ENCODE results near the gene REXO5.
"Not testable (repeated sequence)": the region's sequence is repeated elsewhere in the genome, so short reads cannot be mapped to it uniquely, and the experiment has no call there.

REXO5 gene

GRCh38 chr16:20806168-20807050 lies at the start of gene REXO5, which contains the start of gene ERI2:
Gene REXO5, plus strand, starts transcription at chr16:20806527. Its CDS starts 427 bp downstream, at chr16:20806954.
Gene ERI2, minus strand, starts transcription at chr16:20806472. Its CDS starts 42 bp downstream, at chr16:20806430.
- DNase-seq (ENCODE audit: low read depth), result peak; percentile 68

GRCh38 chr16:20760346-20760745 lies 46.0 kb upstream of the REXO5 start:
- DNase-seq (ENCODE audit: low read depth), result no peak

- no peak for DNase-seq (ENCODE audit: low read depth)
These were observed 45.2 kb upstream of the REXO5 start for GRCh38 chr16:20761175-20761574.

GRCh38 chr16:20762404-20763123 lies 43.8 kb upstream of the REXO5 start:
- DNase-seq (ENCODE audit: low read depth), result no peak

GRCh38 chr16:20763461-20764232 lies 42.7 kb upstream of the REXO5 start, which contains the start of gene ACSM3:
Gene ACSM3, plus strand, starts transcription at chr16:20764014. Its CDS starts 6,021 bp downstream, at chr16:20770035.
- DNase-seq (ENCODE audit: low read depth), result peak; percentile 54

- DNase-seq (ENCODE audit: low read depth), result not testable (repeated sequence)
These were observed 41.9 kb upstream of the REXO5 start for GRCh38 chr16:20764448-20764847.

- DNase-seq (ENCODE audit: low read depth), result no peak
These were observed 40.6 kb upstream of the REXO5 start for GRCh38 chr16:20765732-20766131.

- no peak for DNase-seq (ENCODE audit: low read depth)
These were observed 40.0 kb upstream of the REXO5 start for GRCh38 chr16:20766294-20766693.

GRCh38 chr16:20767577-20767976 lies 38.8 kb upstream of the REXO5 start:
- no peak for DNase-seq (ENCODE audit: low read depth)

- no peak for DNase-seq (ENCODE audit: low read depth)
These were observed 38.2 kb upstream of the REXO5 start for GRCh38 chr16:20768121-20768520.

- DNase-seq (ENCODE audit: low read depth), result no peak
These were observed 37.5 kb upstream of the REXO5 start for GRCh38 chr16:20768818-20769217.

- DNase-seq (ENCODE audit: low read depth), result no peak
These were observed 32.6 kb upstream of the REXO5 start for GRCh38 chr16:20773679-20774078.

- DNase-seq (ENCODE audit: low read depth), result peak; percentile 32
These were observed 31.5 kb upstream of the REXO5 start for GRCh38 chr16:20774703-20775362.

- DNase-seq (ENCODE audit: low read depth), result no peak
These were observed 24.6 kb upstream of the REXO5 start for GRCh38 chr16:20781697-20782096.

GRCh38 chr16:20782470-20782869 lies 23.9 kb upstream of the REXO5 start:
- DNase-seq (ENCODE audit: low read depth), result no peak

- no peak for DNase-seq (ENCODE audit: low read depth)
These were observed 22.1 kb upstream of the REXO5 start for GRCh38 chr16:20784204-20784603.

- no peak for DNase-seq (ENCODE audit: low read depth)
These were observed 17.2 kb upstream of the REXO5 start for GRCh38 chr16:20789130-20789529.

GRCh38 chr16:20791923-20792612 lies 14.3 kb upstream of the REXO5 start:
- no peak for DNase-seq (ENCODE audit: low read depth)

- DNase-seq (ENCODE audit: low read depth), result no peak
These were observed 8.0 kb upstream of the REXO5 start for GRCh38 chr16:20798364-20798763.

GRCh38 chr16:20799599-20799998 lies 6.7 kb upstream of the REXO5 start:
- no peak for DNase-seq (ENCODE audit: low read depth)

GRCh38 chr16:20801278-20801677 lies 5.0 kb upstream of the REXO5 start:
- no peak for DNase-seq (ENCODE audit: low read depth)

Measured in activated T-cell treated with anti-CD3 and anti-CD28 coated beads for 24 hours (primary cell).